ENCODE measurements around the gene KRTAP10-11. TPM values are rescaled to one million over a fixed set of nuclear protein-coding genes. Genes with fewer than 3 reads are reported as not detected.

Gene KRTAP10-11
- polyA plus RNA-seq, 1 of the 3 experiments (the other 2 are of a cell fraction): not detected

- Histone ChIP-seq H3K4me1 (ENCODE audit: control insufficient read depth in 1 of 2, insufficient read depth in 2 of 2, low read depth in 1 of 2, low read length in 1 of 2) (no peaks in the 10 kb centered on the region), H3K9me2 (no peaks in the 10 kb centered on the region), H3K4me2 (no peak overlapping the region), H3F3A (replicated peaks; ENCODE audit: insufficient read depth) (no peaks in the 10 kb centered on the region), H3K79me2 (ENCODE audit: insufficient read depth) (no peaks in the 10 kb centered on the region), H3K36me3 (replicated peaks in 1 of 2; ENCODE audit: control insufficient read depth in 1 of 2, insufficient read depth in 2 of 2, low read length in 1 of 2) (no peaks in the 10 kb centered on the region), H3K9ac (no peak overlapping the region), H3K27me3 (ENCODE audit: insufficient read depth) (peaks cover 49% of the 10 kb centered on the region), H4K20me1 (ENCODE audit: insufficient read depth) (no peaks in the 10 kb centered on the region), H3K27ac (ENCODE audit: low read depth in 2 of 2, low read length in 1 of 2) (no peak overlapping the region), H2AFZ (ENCODE audit: low read depth) (no peak overlapping the region), H3K4me3 (ENCODE audit: low read depth in 2 of 2, low read length in 1 of 2) (no peak overlapping the region), H3K9me3 (no peaks in the 10 kb centered on the region)
- ChIA-PET CTCF (no interaction called here), POLR2A (no interaction called here)
- DNase-seq: no peak
- WGBS (ENCODE audit: low lambda C conversion rate): 12% methylated on average over 13 of the region's 20 CpGs
- no peak for TF ChIP-seq SMC3 (IDR thresholded peaks at IDR 0.05; ENCODE audit: low read depth, low read length)
- TF ChIP-seq NFIC (IDR thresholded peaks at IDR 0.05; ENCODE audit: borderline replicate concordance): no peak
- TF ChIP-seq, protein P1, sequence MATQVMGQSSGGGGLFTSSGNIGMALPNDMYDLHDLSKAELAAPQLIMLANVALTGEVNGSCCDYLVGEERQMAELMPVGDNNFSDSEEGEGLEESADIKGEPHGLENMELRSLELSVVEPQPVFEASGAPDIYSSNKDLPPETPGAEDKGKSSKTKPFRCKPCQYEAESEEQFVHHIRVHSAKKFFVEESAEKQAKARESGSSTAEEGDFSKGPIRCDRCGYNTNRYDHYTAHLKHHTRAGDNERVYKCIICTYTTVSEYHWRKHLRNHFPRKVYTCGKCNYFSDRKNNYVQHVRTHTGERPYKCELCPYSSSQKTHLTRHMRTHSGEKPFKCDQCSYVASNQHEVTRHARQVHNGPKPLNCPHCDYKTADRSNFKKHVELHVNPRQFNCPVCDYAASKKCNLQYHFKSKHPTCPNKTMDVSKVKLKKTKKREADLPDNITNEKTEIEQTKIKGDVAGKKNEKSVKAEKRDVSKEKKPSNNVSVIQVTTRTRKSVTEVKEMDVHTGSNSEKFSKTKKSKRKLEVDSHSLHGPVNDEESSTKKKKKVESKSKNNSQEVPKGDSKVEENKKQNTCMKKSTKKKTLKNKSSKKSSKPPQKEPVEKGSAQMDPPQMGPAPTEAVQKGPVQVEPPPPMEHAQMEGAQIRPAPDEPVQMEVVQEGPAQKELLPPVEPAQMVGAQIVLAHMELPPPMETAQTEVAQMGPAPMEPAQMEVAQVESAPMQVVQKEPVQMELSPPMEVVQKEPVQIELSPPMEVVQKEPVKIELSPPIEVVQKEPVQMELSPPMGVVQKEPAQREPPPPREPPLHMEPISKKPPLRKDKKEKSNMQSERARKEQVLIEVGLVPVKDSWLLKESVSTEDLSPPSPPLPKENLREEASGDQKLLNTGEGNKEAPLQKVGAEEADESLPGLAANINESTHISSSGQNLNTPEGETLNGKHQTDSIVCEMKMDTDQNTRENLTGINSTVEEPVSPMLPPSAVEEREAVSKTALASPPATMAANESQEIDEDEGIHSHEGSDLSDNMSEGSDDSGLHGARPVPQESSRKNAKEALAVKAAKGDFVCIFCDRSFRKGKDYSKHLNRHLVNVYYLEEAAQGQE (IDR thresholded peaks at IDR 0.05; ENCODE audit: low read depth, low read length): no peak
- no peak for TF ChIP-seq MEF2A (IDR thresholded peaks at IDR 0.05; ENCODE audit: borderline replicate concordance, low read depth)
- TF ChIP-seq, protein P2, sequence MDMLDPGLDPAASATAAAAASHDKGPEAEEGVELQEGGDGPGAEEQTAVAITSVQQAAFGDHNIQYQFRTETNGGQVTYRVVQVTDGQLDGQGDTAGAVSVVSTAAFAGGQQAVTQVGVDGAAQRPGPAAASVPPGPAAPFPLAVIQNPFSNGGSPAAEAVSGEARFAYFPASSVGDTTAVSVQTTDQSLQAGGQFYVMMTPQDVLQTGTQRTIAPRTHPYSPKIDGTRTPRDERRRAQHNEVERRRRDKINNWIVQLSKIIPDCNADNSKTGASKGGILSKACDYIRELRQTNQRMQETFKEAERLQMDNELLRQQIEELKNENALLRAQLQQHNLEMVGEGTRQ (IDR thresholded peaks at IDR 0.05; ENCODE audit: borderline replicate concordance, low read depth, low read length): no peak
- TF ChIP-seq EZH2phosphoT487 (IDR thresholded peaks at IDR 0.05; ENCODE audit: borderline replicate concordance, low read depth): no peak
- no peak for TF ChIP-seq TAF1 (IDR thresholded peaks at IDR 0.05; ENCODE audit: borderline replicate concordance, low read depth, low read length)
- TF ChIP-seq RCOR1 (IDR thresholded peaks at IDR 0.05; ENCODE audit: low read length): no peak
- TF ChIP-seq ELF1 (IDR thresholded peaks at IDR 0.05): no peak
- no peak for TF ChIP-seq RXRA (IDR thresholded peaks at IDR 0.05; ENCODE audit: borderline replicate concordance, low read depth)
- no peak for TF ChIP-seq ZBTB33 (IDR thresholded peaks at IDR 0.05; ENCODE audit: borderline replicate concordance, low read depth)
- TF ChIP-seq GABPA (IDR thresholded peaks at IDR 0.05; ENCODE audit: low read depth): no peak
- no peak for TF ChIP-seq CTCF (IDR thresholded peaks at IDR 0.05)
- TF ChIP-seq TCF12 (IDR thresholded peaks at IDR 0.05): no peak
- no peak for TF ChIP-seq NRF1 (IDR thresholded peaks at IDR 0.05; ENCODE audit: low read depth, low read length)
- TF ChIP-seq POLR2AphosphoS5 (IDR thresholded peaks at IDR 0.05; ENCODE audit: low read depth, low read length): no peak
- TF ChIP-seq TEAD4 (IDR thresholded peaks at IDR 0.05; ENCODE audit: borderline replicate concordance, insufficient read depth): no peak
- TF ChIP-seq FOXM1 (IDR thresholded peaks at IDR 0.05; ENCODE audit: low read depth): no peak
- TF ChIP-seq, protein P3, sequence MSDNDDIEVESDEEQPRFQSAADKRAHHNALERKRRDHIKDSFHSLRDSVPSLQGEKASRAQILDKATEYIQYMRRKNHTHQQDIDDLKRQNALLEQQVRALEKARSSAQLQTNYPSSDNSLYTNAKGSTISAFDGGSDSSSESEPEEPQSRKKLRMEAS (IDR thresholded peaks at IDR 0.05; ENCODE audit: low read depth): no peak
Measured at GRCh38 chr21:44614161-44614631, 32.0 kb upstream of the KRTAP10-11 start.

All from SK-N-SH (cell line).